ENCODE data around the gene MSRB3.

MSRB3 gene

GRCh38 chr12:65459545-65459944, 181.1 kb downstream of the MSRB3 start:
- Histone ChIP-seq H3K79me1 (ENCODE audit: low read depth, low read length) (no peaks in the 10 kb centered on the region), H3K4me2 (ENCODE audit: insufficient read depth, low read length, poor library complexity, severe bottlenecking) (no peak overlapping the region), H2BK120ac (ENCODE audit: low read depth, low read length) (no peak overlapping the region), H3K9ac (ENCODE audit: low read depth, low read length, poor library complexity) (no peak overlapping the region), H4K91ac (ENCODE audit: low read depth, low read length, poor library complexity) (no peak overlapping the region), H2BK15ac (ENCODE audit: low read length) (no peak overlapping the region), H3K27me3 (ENCODE audit: control insufficient read depth in 3 of 3, insufficient read depth in 3 of 3, low read depth in 1 of 3, low read length in 3 of 3) (no peaks in the 10 kb centered on the region), H2BK5ac (ENCODE audit: low read length) (no peak overlapping the region), H3K4ac (ENCODE audit: low read length) (no peak overlapping the region), H2AK5ac (ENCODE audit: low read depth, low read length) (no peak overlapping the region), H3K4me3 (ENCODE audit: low read length in 2 of 2) (no peak overlapping the region), H3K4me1 (ENCODE audit: control insufficient read depth in 2 of 2, insufficient read depth in 1 of 2, low read depth in 1 of 2, low read length in 2 of 2) (peaks cover 0 to 2% of the 10 kb centered on the region in 2 donors), H3K36me3 (replicated peaks in 1 of 2; ENCODE audit: control insufficient read depth in 2 of 2, insufficient read depth in 2 of 2, low read length in 2 of 2) (no peaks in the 10 kb centered on the region), H4K8ac (ENCODE audit: low read depth, low read length) (no peak overlapping the region), H2BK12ac (ENCODE audit: low read length) (no peak overlapping the region), H3K9me3 (replicated peaks in 1 of 2; ENCODE audit: control insufficient read depth in 2 of 2, insufficient read depth in 1 of 2, low read depth in 1 of 2, low read length in 2 of 2) (no peaks in the 10 kb centered on the region), H3K27ac (replicated peaks; ENCODE audit: low read length) (no peak overlapping the region), H2AFZ (ENCODE audit: low read length) (no peak overlapping the region), H3K23ac (ENCODE audit: low read depth, low read length, poor library complexity) (no peak overlapping the region), H3K14ac (ENCODE audit: low read length) (no peak overlapping the region), H3K18ac (ENCODE audit: low read length) (no peak overlapping the region)
- DNase-seq (ENCODE audit: low spot score) = no peak

- no peak overlapping the region for H2AK5ac ChIP-seq (ENCODE audit: low read depth, low read length)
- H4K91ac ChIP-seq (ENCODE audit: low read depth, low read length, poor library complexity) = no peak overlapping the region
- no peak overlapping the region for H2AFZ ChIP-seq (ENCODE audit: low read length)
- H3K9ac ChIP-seq (ENCODE audit: low read depth, low read length, poor library complexity) = no peak overlapping the region
- H2BK15ac ChIP-seq (ENCODE audit: low read length) = no peak overlapping the region
- peaks cover 0 to 2% of the 10 kb centered on the region in 2 donors for H3K4me1 ChIP-seq (ENCODE audit: control insufficient read depth in 2 of 2, insufficient read depth in 1 of 2, low read depth in 1 of 2, low read length in 2 of 2)
- no peak overlapping the region for H3K4me2 ChIP-seq (ENCODE audit: insufficient read depth, low read length, poor library complexity, severe bottlenecking)
- H2BK12ac ChIP-seq (ENCODE audit: low read length) = no peak overlapping the region
- no peak for DNase-seq (ENCODE audit: low spot score)
- no peak overlapping the region for H2BK5ac ChIP-seq (ENCODE audit: low read length)
- no peaks in the 10 kb centered on the region for H3K36me3 ChIP-seq (replicated peaks in 1 of 2; ENCODE audit: control insufficient read depth in 2 of 2, insufficient read depth in 2 of 2, low read length in 2 of 2)
- H4K8ac ChIP-seq (ENCODE audit: low read depth, low read length) = no peak overlapping the region
- no peak overlapping the region for H3K23ac ChIP-seq (ENCODE audit: low read depth, low read length, poor library complexity)
- H3K4ac ChIP-seq (ENCODE audit: low read length) = no peak overlapping the region
- H3K79me1 ChIP-seq (ENCODE audit: low read depth, low read length) = no peaks in the 10 kb centered on the region
- no CpG with 5 or more reads among the region's 8 CpGs for WGBS, 2 donors (ENCODE audit: extremely low coverage in 2 of 2, insufficient read length in 2 of 2, insufficient replicate concordance in 1 of 2)
- H3K18ac ChIP-seq (ENCODE audit: low read length) = no peak overlapping the region
- H3K9me3 ChIP-seq (replicated peaks in 1 of 2; ENCODE audit: control insufficient read depth in 2 of 2, insufficient read depth in 1 of 2, low read depth in 1 of 2, low read length in 2 of 2) = no peaks in the 10 kb centered on the region
- H3K4me3 ChIP-seq (ENCODE audit: low read length in 2 of 2) = no peak overlapping the region
- no peaks in the 10 kb centered on the region for H3K27me3 ChIP-seq (ENCODE audit: control insufficient read depth in 3 of 3, insufficient read depth in 3 of 3, low read depth in 1 of 3, low read length in 3 of 3)
- no peak overlapping the region for H3K27ac ChIP-seq (replicated peaks; ENCODE audit: low read length)
- no peak overlapping the region for H3K14ac ChIP-seq (ENCODE audit: low read length)
- H2BK120ac ChIP-seq (ENCODE audit: low read depth, low read length) = no peak overlapping the region
Observed at GRCh38 chr12:65460063-65460462, 181.6 kb downstream of the MSRB3 start.

- H3K4me3 ChIP-seq (ENCODE audit: low read length in 2 of 2) = no peak overlapping the region
- H3K23ac ChIP-seq (ENCODE audit: low read depth, low read length, poor library complexity) = no peak overlapping the region
- H4K91ac ChIP-seq (ENCODE audit: low read depth, low read length, poor library complexity) = no peak overlapping the region
- no CpG with 5 or more reads among the region's 2 CpGs for WGBS, 2 donors (ENCODE audit: extremely low coverage in 2 of 2, insufficient read length in 2 of 2, insufficient replicate concordance in 1 of 2)
- H2AK5ac ChIP-seq (ENCODE audit: low read depth, low read length) = no peak overlapping the region
- H3K79me1 ChIP-seq (ENCODE audit: low read depth, low read length) = no peaks in the 10 kb centered on the region
- H2BK5ac ChIP-seq (ENCODE audit: low read length) = no peak overlapping the region
- no peaks in the 10 kb centered on the region for H3K9me3 ChIP-seq (replicated peaks in 1 of 2; ENCODE audit: control insufficient read depth in 2 of 2, insufficient read depth in 1 of 2, low read depth in 1 of 2, low read length in 2 of 2)
- no peak for DNase-seq (ENCODE audit: low spot score)
- H2AFZ ChIP-seq (ENCODE audit: low read length) = no peak overlapping the region
- no peak overlapping the region for H4K8ac ChIP-seq (ENCODE audit: low read depth, low read length)
- H3K14ac ChIP-seq (ENCODE audit: low read length) = no peak overlapping the region
- peaks cover 0 to 5% of the 10 kb centered on the region in 2 donors for H3K4me1 ChIP-seq (ENCODE audit: control insufficient read depth in 2 of 2, insufficient read depth in 1 of 2, low read depth in 1 of 2, low read length in 2 of 2)
- H2BK15ac ChIP-seq (ENCODE audit: low read length) = no peak overlapping the region
- no peak overlapping the region for H2BK12ac ChIP-seq (ENCODE audit: low read length)
- no peak overlapping the region for H3K4ac ChIP-seq (ENCODE audit: low read length)
- H3K27ac ChIP-seq (replicated peaks; ENCODE audit: low read length) = no peak overlapping the region
- no peaks in the 10 kb centered on the region for H3K27me3 ChIP-seq (ENCODE audit: control insufficient read depth in 3 of 3, insufficient read depth in 3 of 3, low read depth in 1 of 3, low read length in 3 of 3)
- no peak overlapping the region for H3K9ac ChIP-seq (ENCODE audit: low read depth, low read length, poor library complexity)
- no peak overlapping the region for H2BK120ac ChIP-seq (ENCODE audit: low read depth, low read length)
- no peak overlapping the region for H3K4me2 ChIP-seq (ENCODE audit: insufficient read depth, low read length, poor library complexity, severe bottlenecking)
- no peak overlapping the region for H3K18ac ChIP-seq (ENCODE audit: low read length)
- H3K36me3 ChIP-seq (replicated peaks in 1 of 2; ENCODE audit: control insufficient read depth in 2 of 2, insufficient read depth in 2 of 2, low read length in 2 of 2) = no peaks in the 10 kb centered on the region
Observed at GRCh38 chr12:65461017-65461416, 182.5 kb downstream of the MSRB3 start.

GRCh38 chr12:65462484-65462883, 184.0 kb downstream of the MSRB3 start:
- H2AK5ac ChIP-seq (ENCODE audit: low read depth, low read length) = no peak overlapping the region
- no peak overlapping the region for H3K9ac ChIP-seq (ENCODE audit: low read depth, low read length, poor library complexity)
- peaks cover 0 to 5% of the 10 kb centered on the region in 2 donors for H3K4me1 ChIP-seq (ENCODE audit: control insufficient read depth in 2 of 2, insufficient read depth in 1 of 2, low read depth in 1 of 2, low read length in 2 of 2)
- H3K4me3 ChIP-seq (ENCODE audit: low read length in 2 of 2) = no peak overlapping the region
- H3K23ac ChIP-seq (ENCODE audit: low read depth, low read length, poor library complexity) = no peak overlapping the region
- H3K14ac ChIP-seq (ENCODE audit: low read length) = no peak overlapping the region
- no peak overlapping the region for H2AFZ ChIP-seq (ENCODE audit: low read length)
- H4K8ac ChIP-seq (ENCODE audit: low read depth, low read length) = no peak overlapping the region
- no peak overlapping the region for H2BK12ac ChIP-seq (ENCODE audit: low read length)
- no peaks in the 10 kb centered on the region for H3K9me3 ChIP-seq (replicated peaks in 1 of 2; ENCODE audit: control insufficient read depth in 2 of 2, insufficient read depth in 1 of 2, low read depth in 1 of 2, low read length in 2 of 2)
- H3K27me3 ChIP-seq (ENCODE audit: control insufficient read depth in 3 of 3, insufficient read depth in 3 of 3, low read depth in 1 of 3, low read length in 3 of 3) = no peaks in the 10 kb centered on the region
- no peak overlapping the region for H3K4ac ChIP-seq (ENCODE audit: low read length)
- H3K79me1 ChIP-seq (ENCODE audit: low read depth, low read length) = no peaks in the 10 kb centered on the region
- H3K27ac ChIP-seq (replicated peaks; ENCODE audit: low read length) = no peak overlapping the region
- no CpG with 5 or more reads among the region's 2 CpGs for WGBS, 2 donors (ENCODE audit: extremely low coverage in 2 of 2, insufficient read length in 2 of 2, insufficient replicate concordance in 1 of 2)
- DNase-seq (ENCODE audit: low spot score) = no peak
- no peak overlapping the region for H2BK15ac ChIP-seq (ENCODE audit: low read length)
- H4K91ac ChIP-seq (ENCODE audit: low read depth, low read length, poor library complexity) = no peak overlapping the region
- H3K36me3 ChIP-seq (replicated peaks in 1 of 2; ENCODE audit: control insufficient read depth in 2 of 2, insufficient read depth in 2 of 2, low read length in 2 of 2) = no peaks in the 10 kb centered on the region
- H3K18ac ChIP-seq (ENCODE audit: low read length) = no peak overlapping the region
- no peak overlapping the region for H2BK120ac ChIP-seq (ENCODE audit: low read depth, low read length)
- no peak overlapping the region for H3K4me2 ChIP-seq (ENCODE audit: insufficient read depth, low read length, poor library complexity, severe bottlenecking)
- H2BK5ac ChIP-seq (ENCODE audit: low read length) = no peak overlapping the region

All from neuronal stem cell (in vitro differentiated cells).